Muscle of leg (tissue), 11 donors: ENCODE results near the gene SIMC1. TPM values are rescaled to one million over a fixed set of nuclear protein-coding genes. Genes with fewer than 3 reads are reported as not detected.
"Not testable (repeated sequence)": the region's sequence is repeated elsewhere in the genome, so short reads cannot be mapped to it uniquely, and the experiment has no call there.

Experiments used
- DNase-seq: peaks from one replicate; pipeline ENCODE4 v3.0.0; 2013
- H3K27ac ChIP-seq: one replicate; pipeline ENCODE4 v1.5.1; 2013; ENCODE audit warnings: mild to moderate bottlenecking, low read length, control low read depth
- H3K27me3 ChIP-seq: one replicate; pipeline ENCODE4 v1.6.1; 2013; ENCODE audit warnings: low read length; ENCODE audit not compliant: control insufficient read depth, insufficient read depth
- H3K36me3 ChIP-seq: one replicate; pipeline ENCODE4 v1.6.1; 2013; ENCODE audit warnings: low read length; ENCODE audit not compliant: control insufficient read depth, insufficient read depth
- H3K4me1 ChIP-seq: one replicate; pipeline ENCODE4 v1.6.1; 2013; ENCODE audit warnings: low read length; ENCODE audit not compliant: control insufficient read depth, insufficient read depth
- H3K4me3 ChIP-seq: one replicate; pipeline ENCODE4 v1.5.1; 2013; ENCODE audit warnings: low read length, control low read depth
- H3K9me3 ChIP-seq: replicated peaks from 2 replicates; pipeline ENCODE4 v1.6.1; 2013; ENCODE audit warnings: low read depth, low read length; ENCODE audit not compliant: control insufficient read depth
- WGBS: methylation state at CpG from one replicate; pipeline ENCODE4 v1.1.5; 2013; ENCODE audit warnings: missing lambda C conversion rate; ENCODE audit not compliant: insufficient coverage; 5-methylcytosine and 5-hydroxymethylcytosine counted together
- polyA plus RNA-seq, 8 donors: library from polyadenylated mRNA; unstranded; fragments of 120-200 nt; gene quantifications; one replicate each; pipeline versions ENCODE4 v1.2.1 to v1.2.3, GENCODE V29; 2013; ENCODE audit warnings: inconsistent platforms in 1 of 8, low replicate concordance in 1 of 8; ENCODE audit not compliant: insufficient read length in 8 of 8, insufficient read depth in 1 of 8
- total RNA-seq: library from RNA; stranded (reverse); fragments of 120-200 nt; gene quantifications from one replicate; pipeline ENCODE4 v1.2.4, GENCODE V29; 2013

SIMC1 gene
- total and polyA plus RNA-seq, 9 donors, result 11.8 to 20.9 (median 14.4) TPM

GRCh38 chr5:176244318-176244717 is 6.1 kb downstream of the SIMC1 start:
- H3K27ac ChIP-seq, H3K36me3 ChIP-seq, H3K27me3 ChIP-seq, H3K4me1 ChIP-seq, DNase-seq, H3K9me3 ChIP-seq, H3K4me3 ChIP-seq: not testable (repeated sequence)
- no CpG with 5 or more reads among the region's 2 CpGs for WGBS

GRCh38 chr5:176245074-176245473 is 6.8 kb downstream of the SIMC1 start:
- DNase-seq, H3K4me3 ChIP-seq, H3K27me3 ChIP-seq, H3K9me3 ChIP-seq, H3K36me3 ChIP-seq, H3K27ac ChIP-seq, H3K4me1 ChIP-seq: not testable (repeated sequence)
- WGBS, result no CpG with 5 or more reads among the region's 6 CpGs

- not testable (repeated sequence) for H3K27me3 ChIP-seq, H3K4me3 ChIP-seq, H3K9me3 ChIP-seq, H3K4me1 ChIP-seq, H3K27ac ChIP-seq, DNase-seq, H3K36me3 ChIP-seq
- WGBS, result 86% methylated on average over 1 of the region's 5 CpGs
Measured at GRCh38 chr5:176245489-176245888, 7.3 kb downstream of the SIMC1 start.

- H3K4me1 ChIP-seq, H3K27ac ChIP-seq, DNase-seq, H3K36me3 ChIP-seq, H3K9me3 ChIP-seq, H3K27me3 ChIP-seq, H3K4me3 ChIP-seq: not testable (repeated sequence)
- WGBS, result no CpG with 5 or more reads among the region's 2 CpGs
Measured at GRCh38 chr5:176250691-176251090, 12.5 kb downstream of the SIMC1 start.

- H3K9me3 ChIP-seq, H3K4me1 ChIP-seq, H3K4me3 ChIP-seq, DNase-seq, H3K27me3 ChIP-seq, H3K36me3 ChIP-seq, H3K27ac ChIP-seq: not testable (repeated sequence)
- 100% methylated on average over 7 of the region's 36 CpGs for WGBS
Measured at GRCh38 chr5:176252171-176252570, 13.9 kb downstream of the SIMC1 start.

- H3K36me3 ChIP-seq, H3K27ac ChIP-seq, DNase-seq, H3K4me1 ChIP-seq, H3K4me3 ChIP-seq, H3K9me3 ChIP-seq, H3K27me3 ChIP-seq: not testable (repeated sequence)
- WGBS, result 93% methylated on average over 4 of the region's 8 CpGs
Measured at GRCh38 chr5:176253370-176254065, 15.3 kb downstream of the SIMC1 start.

GRCh38 chr5:176254066-176254393 is 15.8 kb downstream of the SIMC1 start:
- DNase-seq, H3K9me3 ChIP-seq, H3K27ac ChIP-seq, H3K27me3 ChIP-seq, H3K4me3 ChIP-seq, H3K4me1 ChIP-seq, H3K36me3 ChIP-seq: not testable (repeated sequence)
- no CpG with 5 or more reads among the region's 2 CpGs for WGBS

- DNase-seq, H3K9me3 ChIP-seq, H3K4me1 ChIP-seq, H3K36me3 ChIP-seq, H3K27me3 ChIP-seq, H3K4me3 ChIP-seq, H3K27ac ChIP-seq: not testable (repeated sequence)
- no CpG with 5 or more reads among the region's 5 CpGs for WGBS
Measured at GRCh38 chr5:176257871-176258505, 19.8 kb downstream of the SIMC1 start.

- H3K27me3 ChIP-seq, DNase-seq, H3K4me3 ChIP-seq, H3K4me1 ChIP-seq, H3K9me3 ChIP-seq, H3K36me3 ChIP-seq, H3K27ac ChIP-seq: not testable (repeated sequence)
- 100% methylated on average over 1 of the region's 5 CpGs for WGBS
Measured at GRCh38 chr5:176260682-176261081, 22.5 kb downstream of the SIMC1 start.

- no CpG with 5 or more reads among the region's 1 CpG for WGBS
- not testable (repeated sequence) for H3K36me3 ChIP-seq, DNase-seq, H3K27me3 ChIP-seq, H3K27ac ChIP-seq, H3K4me1 ChIP-seq, H3K9me3 ChIP-seq, H3K4me3 ChIP-seq
Measured at GRCh38 chr5:176266448-176266847, 28.2 kb downstream of the SIMC1 start.

- H3K27ac ChIP-seq, H3K27me3 ChIP-seq, H3K4me3 ChIP-seq, DNase-seq, H3K36me3 ChIP-seq, H3K4me1 ChIP-seq, H3K9me3 ChIP-seq: not testable (repeated sequence)
Measured at GRCh38 chr5:176289018-176289417, 50.8 kb downstream of the SIMC1 start.
